HG03354 (cell line): Measurements from ENCODE around the gene TTC39A.
A peak's percentile ranks its signal among the peaks of the same experiment; 100 is the strongest.

Experiments
- ATAC-seq: cut with Tn5 transposase; IDR thresholded peaks from one replicate; pipeline ENCODE4 v1.9.1; 2021; ENCODE audit warnings: mild to moderate bottlenecking; ENCODE audit not compliant: unreplicated experiment, poor library complexity, severe bottlenecking

Gene TTC39A

GRCh38 chr1:51301844-51302162 lies 28.6 kb downstream of the TTC39A start:
- no peak for ATAC-seq

DNA sequence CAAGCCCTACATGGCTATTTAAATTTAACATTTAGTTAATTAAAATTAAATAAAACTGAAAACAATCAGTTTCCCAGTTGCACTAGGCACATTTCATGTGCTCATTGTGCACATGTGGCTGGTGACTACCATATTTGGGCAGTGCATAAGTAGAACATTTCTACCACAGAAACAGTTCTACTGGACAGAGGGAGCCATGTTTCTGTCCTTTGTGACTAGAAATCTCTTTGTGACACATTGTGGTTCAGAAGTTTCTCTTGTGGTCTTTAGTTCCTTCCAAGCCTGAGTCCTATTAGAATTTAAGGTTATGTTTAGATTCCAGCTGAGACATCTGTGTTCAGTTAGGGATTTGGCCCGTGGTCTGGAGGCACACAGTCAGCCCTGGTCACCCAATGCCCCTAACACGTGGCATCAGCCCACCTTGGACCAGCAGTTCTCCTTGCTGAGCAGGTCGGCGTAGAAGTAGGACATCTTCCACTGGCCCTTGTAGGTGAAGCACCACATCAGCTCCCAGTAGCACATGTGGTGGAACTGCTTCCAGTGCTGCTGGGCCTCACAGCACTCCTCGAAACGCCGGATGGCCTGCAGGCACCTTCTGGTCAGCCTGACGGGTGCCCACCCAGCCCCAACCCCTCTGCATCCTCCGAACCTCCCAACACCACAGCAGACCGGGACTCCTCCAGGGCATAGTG lies 29.1 kb downstream of the TTC39A start:
- peak; percentile 51 for ATAC-seq

DNA sequence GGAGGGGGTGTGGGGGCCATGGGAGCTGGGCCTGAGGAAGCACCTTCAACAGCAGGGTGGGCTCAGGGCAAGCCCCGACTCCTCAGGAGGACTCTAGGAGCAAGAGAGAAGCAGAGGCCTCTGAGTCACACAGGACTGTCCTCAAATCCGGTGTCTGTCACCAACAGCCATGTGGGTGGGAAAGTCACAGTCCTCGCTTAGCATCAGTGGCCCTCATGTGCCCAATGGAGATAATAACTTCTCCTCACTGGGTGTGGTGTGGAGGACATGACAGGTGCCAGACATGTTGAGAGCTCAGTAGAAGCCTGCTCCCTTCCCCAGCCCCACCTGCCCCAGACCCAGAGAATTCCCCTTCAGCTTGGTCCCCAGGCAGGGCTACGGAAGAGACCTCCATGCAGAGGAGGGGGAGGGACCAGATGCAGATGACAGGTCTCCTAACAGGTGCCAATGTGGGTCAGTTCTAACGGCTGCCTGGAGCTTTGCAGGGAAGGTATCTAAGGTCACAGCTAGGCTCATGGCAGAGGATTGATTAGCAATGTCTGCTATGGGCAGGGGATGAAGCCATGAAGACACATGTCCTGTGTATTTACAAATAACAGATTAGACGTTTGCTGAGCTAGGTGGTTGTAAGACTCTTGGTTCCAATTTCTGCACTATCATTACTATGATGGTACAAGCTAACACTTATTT lies 30.2 kb downstream of the TTC39A start:
- ATAC-seq, result no peak

DNA sequence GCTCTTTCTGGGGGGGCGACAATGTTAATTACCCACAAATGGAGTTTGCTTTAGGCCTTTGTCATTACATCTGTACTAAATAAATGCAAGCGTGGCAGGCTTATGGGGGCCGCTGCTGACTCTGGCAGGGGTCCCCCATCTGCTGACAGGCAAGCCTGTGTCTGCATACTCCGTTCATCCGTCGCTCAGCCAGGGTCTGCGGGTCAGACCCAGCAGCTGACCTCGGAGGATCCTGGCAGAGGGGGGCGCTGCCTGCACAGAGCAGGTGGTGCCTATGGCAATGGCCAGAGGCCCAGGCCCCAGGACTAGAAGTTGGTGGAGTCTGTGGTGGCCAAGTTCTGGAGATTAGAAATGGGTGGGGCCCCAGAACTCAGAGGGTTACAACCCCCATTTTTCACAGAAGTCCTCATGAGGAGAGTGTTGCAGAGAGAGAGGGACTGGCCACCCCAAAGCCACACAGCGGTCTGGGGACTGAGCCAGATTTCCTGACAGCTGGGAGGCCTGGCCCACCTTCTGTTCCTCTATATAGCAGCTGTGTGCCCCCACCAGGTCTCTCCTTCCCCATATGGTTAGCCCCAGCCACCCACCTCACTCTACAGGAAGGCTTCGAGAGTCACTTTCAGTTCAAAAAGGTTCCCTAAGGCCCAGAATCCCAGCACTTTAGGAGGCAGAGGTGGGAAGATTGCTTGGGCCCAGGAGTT lies 31.0 kb downstream of the TTC39A start:
- no peak for ATAC-seq

DNA sequence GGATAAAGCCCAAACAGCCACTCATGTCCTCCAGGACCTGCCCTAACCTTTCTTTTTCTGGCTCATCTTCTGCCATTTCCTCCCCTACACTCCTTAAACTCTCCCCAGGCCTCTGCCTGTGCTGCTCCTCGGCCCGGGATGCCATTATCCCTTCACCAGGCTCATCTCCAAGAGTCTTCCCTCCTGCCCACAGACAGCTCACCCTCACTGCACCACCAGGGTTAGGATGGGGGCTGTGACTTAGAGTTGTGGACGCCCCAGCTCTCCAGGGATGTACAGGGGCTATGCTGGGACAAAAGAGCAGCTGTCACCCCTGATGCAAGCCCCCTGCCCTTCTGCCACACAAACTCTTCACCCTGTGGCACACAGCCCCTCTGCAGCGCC lies 32.0 kb downstream of the TTC39A start:
- no peak for ATAC-seq

- no peak for ATAC-seq
Observed at GRCh38 chr1:51297401-51298321, 32.7 kb downstream of the TTC39A start.

DNA sequence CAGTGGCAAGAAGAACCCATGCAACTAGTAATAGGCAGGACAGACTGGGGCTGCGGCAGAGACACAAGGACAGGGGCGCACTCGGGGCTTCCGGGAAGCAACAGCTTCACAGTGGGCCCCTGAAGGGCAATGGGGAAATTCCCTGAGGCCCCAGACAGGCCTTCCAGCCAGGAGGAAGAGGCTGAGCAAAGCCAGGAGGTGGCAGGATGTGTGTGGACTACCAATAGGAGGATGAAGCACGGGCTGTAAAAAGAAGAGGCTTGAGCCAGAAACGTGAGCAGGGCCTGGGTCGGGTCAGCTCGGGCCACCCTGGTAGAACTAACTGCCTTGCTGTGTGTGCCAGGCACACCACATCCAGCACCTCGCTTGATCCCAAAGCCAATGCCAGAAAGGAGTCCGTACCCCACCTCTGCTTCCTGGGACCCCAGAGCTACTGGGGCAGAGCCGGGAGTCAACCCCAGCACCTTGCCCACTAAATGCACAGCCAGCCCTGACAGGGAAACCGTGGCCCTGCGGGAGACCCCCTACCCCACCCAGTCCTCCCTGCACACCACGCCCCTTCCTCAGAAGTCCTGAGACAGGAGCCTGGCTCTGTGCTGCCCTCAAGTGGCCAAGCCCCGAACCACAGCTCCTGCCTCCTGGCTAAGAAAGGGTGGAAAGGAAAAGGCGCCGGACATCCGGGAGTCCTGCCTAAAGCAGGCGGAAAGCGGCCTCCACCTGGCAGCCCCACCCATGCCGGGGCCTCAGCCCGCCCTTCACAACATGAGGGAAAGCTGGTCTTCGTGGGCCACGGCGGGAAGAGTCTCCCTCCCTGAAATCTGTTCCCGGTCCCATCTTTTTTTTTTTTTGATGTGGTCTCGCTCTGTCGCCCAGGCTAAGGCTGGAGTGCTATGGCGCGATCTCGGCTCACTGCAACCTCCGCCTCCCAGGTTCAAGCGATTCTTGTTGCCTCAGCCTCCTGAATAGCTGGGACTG lies 33.7 kb downstream of the TTC39A start:
- peak; percentile 56 for ATAC-seq

GRCh38 chr1:51295926-51296325 lies 34.4 kb downstream of the TTC39A start:
- ATAC-seq, result no peak

DNA sequence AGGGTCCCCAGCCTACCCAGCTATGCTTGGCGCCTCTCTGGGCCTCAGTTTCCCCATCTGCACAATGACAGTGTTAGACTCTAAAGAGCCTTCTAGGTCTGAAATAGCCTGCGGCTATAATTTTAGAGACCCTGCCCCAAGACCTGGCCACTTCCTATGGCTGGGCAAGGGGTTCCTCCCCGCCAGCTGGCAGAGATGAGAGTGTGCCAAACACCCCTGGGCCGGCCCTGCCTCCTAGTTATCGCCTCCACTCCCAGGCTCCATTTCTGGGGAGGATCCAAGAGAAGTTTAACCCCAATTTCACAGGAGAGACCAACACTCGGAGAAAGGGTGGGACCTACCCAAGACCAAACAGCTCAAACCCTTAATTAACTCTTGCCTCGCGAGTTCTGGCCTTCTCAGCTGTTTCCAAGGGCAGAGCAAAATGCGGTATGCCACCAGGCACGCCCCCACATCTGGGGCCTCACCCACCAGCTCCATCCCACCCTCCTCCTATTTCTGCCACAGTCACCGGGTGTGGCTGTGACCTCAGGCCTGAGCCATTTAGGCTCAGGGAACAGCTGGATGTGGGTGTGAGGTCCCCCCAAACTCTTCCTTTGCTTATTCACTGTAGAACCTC lies 35.7 kb downstream of the TTC39A start:
- ATAC-seq, result no peak

GRCh38 chr1:51293898-51294515 lies 36.4 kb downstream of the TTC39A start:
- no peak for ATAC-seq

DNA sequence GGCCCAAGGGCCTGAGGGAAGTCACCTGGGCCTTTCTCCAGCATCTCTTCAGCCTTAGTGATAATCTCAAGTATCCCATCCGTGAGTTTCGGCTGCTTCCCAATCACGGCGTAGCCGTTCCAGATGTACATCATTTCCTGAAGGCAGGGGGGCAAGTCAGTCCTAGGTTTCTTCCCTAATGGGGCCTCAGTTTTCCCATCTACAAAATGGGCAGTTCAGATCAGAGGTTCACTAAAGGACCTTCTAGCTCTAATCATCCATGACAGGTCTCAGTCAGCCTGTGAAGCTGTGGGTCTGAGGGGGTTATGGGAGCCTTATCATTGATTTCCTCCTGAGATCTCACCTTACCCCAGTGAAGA lies 39.9 kb downstream of the TTC39A start:
- ATAC-seq, result no peak

GRCh38 chr1:51289676-51290488 lies 40.5 kb downstream of the TTC39A start:
- no peak for ATAC-seq

GRCh38 chr1:51288578-51288977 lies 41.8 kb downstream of the TTC39A start:
- ATAC-seq, result no peak

GRCh38 chr1:51287966-51288365 lies 42.4 kb downstream of the TTC39A start:
- no peak for ATAC-seq

DNA sequence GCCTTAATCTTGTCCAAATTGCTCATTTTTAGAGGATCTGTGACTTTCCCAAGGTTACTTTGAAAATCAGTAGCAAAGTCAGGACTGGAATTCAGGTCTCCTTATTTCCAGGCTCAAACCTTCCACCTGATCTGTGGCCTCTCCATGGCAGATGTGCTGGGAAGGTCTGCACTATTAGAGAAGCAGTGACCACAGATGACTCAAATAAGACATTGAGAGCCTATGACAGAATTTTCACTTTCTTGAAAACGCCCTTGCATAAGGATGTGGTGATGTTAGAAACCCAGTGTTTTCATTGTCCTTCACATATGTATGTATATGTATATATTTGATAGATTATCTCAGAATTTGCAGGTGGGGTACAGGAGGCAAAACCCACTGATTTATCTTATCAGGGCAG lies 45.3 kb downstream of the TTC39A start:
- peak; percentile 95 for ATAC-seq

GRCh38 chr1:51284487-51284954 lies 45.8 kb downstream of the TTC39A start:
- peak; percentile 59 for ATAC-seq

DNA sequence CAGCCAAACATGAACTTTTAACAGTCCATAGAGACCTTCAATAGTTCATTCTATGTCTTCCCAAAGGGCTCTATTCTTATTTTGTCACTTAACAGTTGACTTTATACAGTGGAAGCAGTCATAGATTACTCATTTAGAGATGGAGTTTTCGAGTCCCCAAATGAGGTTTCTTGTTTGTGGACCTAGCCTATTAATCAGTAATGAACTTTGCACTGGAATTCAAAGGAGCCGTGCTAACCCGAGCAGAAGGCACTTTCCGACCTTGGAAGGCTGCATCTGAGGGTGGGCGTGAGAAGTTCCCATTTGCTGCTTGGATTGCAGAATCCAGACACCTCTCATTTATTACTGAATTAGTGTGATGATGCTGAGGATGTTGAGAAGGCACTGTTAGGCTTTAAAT lies 46.4 kb downstream of the TTC39A start:
- ATAC-seq, result no peak
